Neural cell (in vitro differentiated cells): Measurements from ENCODE around the gene SAT2. TPM values are rescaled to one million over a fixed set of nuclear protein-coding genes. Genes with fewer than 3 reads are reported as not detected.

Experiments
- H2AFZ ChIP-seq: fragments of 200-600, 300-800 bp; sonication (generic), shearing (Covaris generic); 2 replicates; pipeline ENCODE4 v1.6.0; 2014; ENCODE audit warnings: low read depth, mild to moderate bottlenecking, antibody characterized with exemption, low read length, moderate library complexity
- H3F3A ChIP-seq: fragments of 200-600 bp; shearing (Covaris generic); 2 replicates; pipeline ENCODE4 v1.6.1; 2016; ENCODE audit warnings: mild to moderate bottlenecking, moderate library complexity, mixed read lengths, antibody characterized with exemption, low read length; ENCODE audit not compliant: insufficient read depth, poor library complexity, severe bottlenecking
- H3K27ac ChIP-seq: fragments of 200-600, 300-800 bp; sonication (generic), shearing (Covaris generic); 2 replicates; pipeline ENCODE4 v1.5.1; 2014; ENCODE audit warnings: mild to moderate bottlenecking, low read length, moderate library complexity
- H3K27me3 ChIP-seq: fragments of 300-800, 200-600 bp; sonication (generic), shearing (Covaris generic); 2 replicates; pipeline ENCODE4 v1.6.0; 2014; ENCODE audit warnings: mild to moderate bottlenecking, low read depth, low read length, moderate library complexity; ENCODE audit not compliant: insufficient read depth
- H3K36me3 ChIP-seq: fragments of 300-800, 200-600 bp; sonication (generic), shearing (Covaris generic); 2 replicates; pipeline ENCODE4 v1.5.1; 2014; ENCODE audit warnings: mild to moderate bottlenecking, antibody characterized with exemption, low read length, moderate library complexity; ENCODE audit not compliant: insufficient read depth
- H3K4me2 ChIP-seq: fragments of 300-800, 200-600 bp; sonication (generic), shearing (Covaris generic); 2 replicates; pipeline ENCODE4 v1.6.0; 2014; ENCODE audit warnings: mild to moderate bottlenecking, low read length
- H3K4me3 ChIP-seq: fragments of 300-800, 200-600 bp; sonication (generic), shearing (Covaris generic); 2 replicates; pipeline ENCODE4 v1.5.1; 2014; ENCODE audit warnings: mild to moderate bottlenecking, low read length, moderate library complexity
- H3K79me2 ChIP-seq: fragments of 200-600 bp; shearing (Covaris generic); replicated peaks from 2 replicates; pipeline ENCODE4 v1.6.0; 2014; ENCODE audit warnings: mild to moderate bottlenecking, low read length, moderate library complexity; ENCODE audit not compliant: insufficient read depth
- H3K9ac ChIP-seq: fragments of 300-800, 200-600 bp; sonication (generic), shearing (Covaris generic); 2 replicates; pipeline ENCODE4 v1.6.1; 2016; ENCODE audit warnings: mild to moderate bottlenecking, low read length, mixed read lengths
- H3K9me2 ChIP-seq: fragments of 200-600 bp; shearing (Covaris generic); 2 replicates; pipeline ENCODE4 v1.6.1; 2016; ENCODE audit warnings: mild to moderate bottlenecking, low read length, mixed read lengths; ENCODE audit not compliant: insufficient read depth
- H3K9me3 ChIP-seq: fragments of 200-600, 300-800 bp; sonication (generic), shearing (Covaris generic); 2 replicates; pipeline ENCODE4 v1.6.1; 2016; ENCODE audit warnings: mild to moderate bottlenecking, mixed run types, low read length, moderate library complexity, mixed read lengths
- H4K20me1 ChIP-seq: fragments of 200-600 bp; shearing (Covaris generic); 2 replicates; pipeline ENCODE4 v1.6.1; 2016; ENCODE audit warnings: mild to moderate bottlenecking, mixed run types; ENCODE audit not compliant: insufficient read depth
- EP300 ChIP-seq: fragments of 450-650 bp; conservative IDR thresholded peaks from 2 replicates; pipeline ENCODE4 v1.6.1; 2014; ENCODE audit warnings: antibody characterized with exemption, mild to moderate bottlenecking, moderate library complexity; ENCODE audit not compliant: poor library complexity, severe bottlenecking
- EZH2 ChIP-seq: fragments of 200-600, 300-800 bp; shearing (Covaris generic), sonication (generic); IDR thresholded peaks from 2 replicates; pipeline ENCODE4 v1.6.1; 2014; ENCODE audit warnings: antibody characterized with exemption, low read length, borderline replicate concordance, mild to moderate bottlenecking; ENCODE audit not compliant: insufficient read depth, poor library complexity, severe bottlenecking
- MXI1 ChIP-seq: fragments of 450-650 bp; conservative IDR thresholded peaks from 2 replicates; pipeline ENCODE4 v1.6.1; 2014; ENCODE audit warnings: antibody characterized with exemption, mild to moderate bottlenecking; ENCODE audit not compliant: poor library complexity, severe bottlenecking
- POLR2AphosphoS5 ChIP-seq: IDR thresholded peaks from 2 replicates; pipeline ENCODE4 v1.6.1; 2012
- RAD21 ChIP-seq: fragments of 450-650 bp; conservative IDR thresholded peaks from 2 replicates; pipeline ENCODE4 v1.6.1; 2014; ENCODE audit warnings: antibody characterized with exemption, mild to moderate bottlenecking, moderate library complexity
- SMC3 ChIP-seq: fragments of 450-650 bp; conservative IDR thresholded peaks from 2 replicates; pipeline ENCODE4 v1.6.1; 2014; ENCODE audit warnings: antibody characterized with exemption, mild to moderate bottlenecking, moderate library complexity; ENCODE audit not compliant: poor library complexity
- TAF1 ChIP-seq: IDR thresholded peaks from 2 replicates; pipeline ENCODE4 v1.6.1; 2012; ENCODE audit warnings: low read depth
- polyA plus RNA-seq: library from polyadenylated mRNA; depleted of rRNA; stranded (reverse); fragments of >200 nt; gene quantifications from 2 replicates; pipeline ENCODE4 v1.2.3, GENCODE V29; 2014
- TF ChIP-seq, protein P1 (sequence below): fragments of 450-650 bp; IDR thresholded peaks from 2 replicates; pipeline ENCODE4 v1.5.1; 2014; ENCODE audit warnings: antibody characterized with exemption, mild to moderate bottlenecking, moderate library complexity; ENCODE audit not compliant: poor library complexity, severe bottlenecking
- TF ChIP-seq, protein P2 (sequence below): IDR thresholded peaks from 2 replicates; pipeline ENCODE4 v1.6.1; 2012; ENCODE audit warnings: borderline replicate concordance

Gene SAT2
- polyA plus RNA-seq, 1 donor from 2014 or later = 303 TPM

DNA sequence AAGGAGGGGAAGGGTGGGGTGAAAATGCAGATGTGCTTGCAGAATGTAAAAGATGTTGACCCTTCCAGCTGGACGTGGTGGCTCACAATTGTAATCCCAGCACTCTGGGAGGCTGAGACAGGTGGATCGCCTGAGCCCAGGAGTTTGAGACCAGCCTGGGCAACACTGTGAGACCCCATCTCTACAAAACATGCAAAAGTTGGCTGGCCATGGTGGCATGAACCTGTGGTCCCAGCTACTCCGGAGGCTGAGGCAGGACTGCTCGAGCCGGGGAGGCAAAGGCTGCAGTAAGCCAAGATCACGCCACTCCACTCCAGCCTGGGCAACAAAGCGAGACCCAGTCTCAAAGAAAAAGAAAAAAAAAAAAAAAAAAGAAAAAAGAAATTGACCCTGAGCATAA, 40.9 kb upstream of the SAT2 start:
- TF ChIP-seq EP300 = no peak
- TF ChIP-seq RAD21 = no peak
- no peak for TF ChIP-seq SMC3
- TF ChIP-seq, protein P1, sequence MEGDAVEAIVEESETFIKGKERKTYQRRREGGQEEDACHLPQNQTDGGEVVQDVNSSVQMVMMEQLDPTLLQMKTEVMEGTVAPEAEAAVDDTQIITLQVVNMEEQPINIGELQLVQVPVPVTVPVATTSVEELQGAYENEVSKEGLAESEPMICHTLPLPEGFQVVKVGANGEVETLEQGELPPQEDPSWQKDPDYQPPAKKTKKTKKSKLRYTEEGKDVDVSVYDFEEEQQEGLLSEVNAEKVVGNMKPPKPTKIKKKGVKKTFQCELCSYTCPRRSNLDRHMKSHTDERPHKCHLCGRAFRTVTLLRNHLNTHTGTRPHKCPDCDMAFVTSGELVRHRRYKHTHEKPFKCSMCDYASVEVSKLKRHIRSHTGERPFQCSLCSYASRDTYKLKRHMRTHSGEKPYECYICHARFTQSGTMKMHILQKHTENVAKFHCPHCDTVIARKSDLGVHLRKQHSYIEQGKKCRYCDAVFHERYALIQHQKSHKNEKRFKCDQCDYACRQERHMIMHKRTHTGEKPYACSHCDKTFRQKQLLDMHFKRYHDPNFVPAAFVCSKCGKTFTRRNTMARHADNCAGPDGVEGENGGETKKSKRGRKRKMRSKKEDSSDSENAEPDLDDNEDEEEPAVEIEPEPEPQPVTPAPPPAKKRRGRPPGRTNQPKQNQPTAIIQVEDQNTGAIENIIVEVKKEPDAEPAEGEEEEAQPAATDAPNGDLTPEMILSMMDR = no peak
- no peak for TF ChIP-seq MXI1
- no peak for TF ChIP-seq EZH2
- no peak for TF ChIP-seq TAF1
- no peak for TF ChIP-seq POLR2AphosphoS5
- TF ChIP-seq, protein P2, sequence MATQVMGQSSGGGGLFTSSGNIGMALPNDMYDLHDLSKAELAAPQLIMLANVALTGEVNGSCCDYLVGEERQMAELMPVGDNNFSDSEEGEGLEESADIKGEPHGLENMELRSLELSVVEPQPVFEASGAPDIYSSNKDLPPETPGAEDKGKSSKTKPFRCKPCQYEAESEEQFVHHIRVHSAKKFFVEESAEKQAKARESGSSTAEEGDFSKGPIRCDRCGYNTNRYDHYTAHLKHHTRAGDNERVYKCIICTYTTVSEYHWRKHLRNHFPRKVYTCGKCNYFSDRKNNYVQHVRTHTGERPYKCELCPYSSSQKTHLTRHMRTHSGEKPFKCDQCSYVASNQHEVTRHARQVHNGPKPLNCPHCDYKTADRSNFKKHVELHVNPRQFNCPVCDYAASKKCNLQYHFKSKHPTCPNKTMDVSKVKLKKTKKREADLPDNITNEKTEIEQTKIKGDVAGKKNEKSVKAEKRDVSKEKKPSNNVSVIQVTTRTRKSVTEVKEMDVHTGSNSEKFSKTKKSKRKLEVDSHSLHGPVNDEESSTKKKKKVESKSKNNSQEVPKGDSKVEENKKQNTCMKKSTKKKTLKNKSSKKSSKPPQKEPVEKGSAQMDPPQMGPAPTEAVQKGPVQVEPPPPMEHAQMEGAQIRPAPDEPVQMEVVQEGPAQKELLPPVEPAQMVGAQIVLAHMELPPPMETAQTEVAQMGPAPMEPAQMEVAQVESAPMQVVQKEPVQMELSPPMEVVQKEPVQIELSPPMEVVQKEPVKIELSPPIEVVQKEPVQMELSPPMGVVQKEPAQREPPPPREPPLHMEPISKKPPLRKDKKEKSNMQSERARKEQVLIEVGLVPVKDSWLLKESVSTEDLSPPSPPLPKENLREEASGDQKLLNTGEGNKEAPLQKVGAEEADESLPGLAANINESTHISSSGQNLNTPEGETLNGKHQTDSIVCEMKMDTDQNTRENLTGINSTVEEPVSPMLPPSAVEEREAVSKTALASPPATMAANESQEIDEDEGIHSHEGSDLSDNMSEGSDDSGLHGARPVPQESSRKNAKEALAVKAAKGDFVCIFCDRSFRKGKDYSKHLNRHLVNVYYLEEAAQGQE = no peak

DNA sequence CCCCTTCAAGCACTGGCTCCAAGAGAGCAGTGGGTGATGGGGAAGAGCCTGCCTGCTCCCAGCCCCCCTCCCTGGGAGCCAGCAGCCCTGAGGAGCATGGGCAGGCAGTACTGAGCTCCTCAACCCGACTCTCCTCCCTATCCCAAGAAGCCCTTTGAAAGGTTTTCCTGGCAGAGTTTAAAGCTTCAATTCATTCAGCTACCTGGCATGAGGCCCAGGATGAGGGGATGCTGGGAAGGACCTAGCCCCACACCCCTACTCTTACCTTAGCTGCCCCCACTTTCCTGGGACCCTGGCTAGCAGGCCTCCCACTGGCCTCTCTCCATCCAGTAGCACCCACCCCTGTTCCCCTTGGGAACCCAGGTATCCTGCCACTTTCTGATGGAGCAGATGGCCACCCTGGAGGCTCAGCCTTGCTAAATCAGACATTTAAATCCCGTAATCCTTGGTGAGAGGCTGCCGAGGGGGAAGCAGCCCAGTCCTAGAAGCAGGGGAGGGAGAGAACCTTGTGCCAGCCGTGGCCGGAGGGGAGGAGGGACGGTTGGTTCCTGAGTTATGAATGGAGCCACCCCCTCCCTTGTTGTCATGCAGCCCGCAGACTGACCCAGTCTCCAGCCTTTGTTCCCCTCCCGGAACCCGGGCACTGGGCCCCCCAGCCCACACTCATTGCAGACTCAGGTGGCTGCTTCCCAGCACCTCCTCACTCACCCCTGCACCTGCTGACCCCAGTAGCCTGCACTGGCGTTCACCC, 40.2 kb upstream of the SAT2 start:
- Histone ChIP-seq H3K36me3 (no peaks in the 10 kb centered on the region), H2AFZ (no peak overlapping the region), H3K27me3 (no peaks in the 10 kb centered on the region), H4K20me1 (no peaks in the 10 kb centered on the region), H3K79me2 (no peaks in the 10 kb centered on the region), H3K9me3 (no peaks in the 10 kb centered on the region), H3K4me3 (no peak overlapping the region), H3F3A (no peaks in the 10 kb centered on the region), H3K9me2 (no peaks in the 10 kb centered on the region), H3K9ac (no peak overlapping the region), H3K4me2 (no peak overlapping the region), H3K27ac (no peak overlapping the region)
- no peak for TF ChIP-seq TAF1
- no peak for TF ChIP-seq MXI1
- TF ChIP-seq SMC3 = no peak
- TF ChIP-seq POLR2AphosphoS5 = no peak
- TF ChIP-seq, protein P1 = no peak
- TF ChIP-seq RAD21 = no peak
- no peak for TF ChIP-seq EZH2
- TF ChIP-seq, protein P2 = no peak
- TF ChIP-seq EP300 = no peak

More for the DNA sequence above, 40.9 kb upstream of the SAT2 start:
- H3K36me3 ChIP-seq = peaks cover 6% of the 10 kb centered on the region
- no peak overlapping the region for H3K4me3 ChIP-seq
- no peaks in the 10 kb centered on the region for H3K27me3 ChIP-seq
- H3K9ac ChIP-seq = no peak overlapping the region
- no peaks in the 10 kb centered on the region for H3F3A ChIP-seq
- H2AFZ ChIP-seq = no peak overlapping the region
- H3K9me3 ChIP-seq = no peaks in the 10 kb centered on the region
- no peaks in the 10 kb centered on the region for H3K9me2 ChIP-seq
- H3K4me2 ChIP-seq = no peak overlapping the region
- no peaks in the 10 kb centered on the region for H3K79me2 ChIP-seq
- no peaks in the 10 kb centered on the region for H4K20me1 ChIP-seq
- H3K27ac ChIP-seq = no peak overlapping the region
